ENCODE measurements around the gene HOXB2. TPM values are rescaled to one million over a fixed set of nuclear protein-coding genes. Genes with fewer than 3 reads are reported as not detected.

HOXB2 gene
- total RNA-seq, 1 donor from 2014 or later: 46.6 TPM

GRCh38 chr17:48528153-48528935, 16.6 kb downstream of the HOXB2 start:
- Mint-ChIP-seq H3K4me1 (peaks cover 87% of the 10 kb centered on the region), H3K27me3 (ENCODE audit: low read depth) (no peaks in the 10 kb centered on the region), H3K36me3 (no peaks in the 10 kb centered on the region), H3K4me3 (peak overlapping the region; percentile 70), H3K9me3 (no peaks in the 10 kb centered on the region), H3K27ac (peak overlapping the region; percentile 99)
- no peak for TF ChIP-seq CTCF (IDR thresholded peaks at IDR 0.05; ENCODE audit: unreplicated experiment)
- no peak for DNase-seq (ENCODE audit: low spot score in 2 of 2, unreplicated experiment in 2 of 2)

GRCh38 chr17:48527547-48527932, 17.4 kb downstream of the HOXB2 start:
- H3K4me3 Mint-ChIP-seq: peak overlapping the region; percentile 70

GRCh38 chr17:48526608-48527546, 18.0 kb downstream of the HOXB2 start:
- Mint-ChIP-seq H3K9me3 (no peaks in the 10 kb centered on the region), H3K36me3 (no peaks in the 10 kb centered on the region), H3K4me1 (peaks cover 90% of the 10 kb centered on the region), H3K27me3 (ENCODE audit: low read depth) (no peaks in the 10 kb centered on the region), H3K27ac (peak overlapping the region; percentile 99), H3K4me3 (peak overlapping the region; percentile 70)
- DNase-seq (ENCODE audit: low spot score in 2 of 2, unreplicated experiment in 2 of 2): no peak
- TF ChIP-seq CTCF (IDR thresholded peaks at IDR 0.05; ENCODE audit: unreplicated experiment): no peak

More at GRCh38 chr17:48527547-48527932, 17.4 kb downstream of the HOXB2 start:
- H3K27ac Mint-ChIP-seq: peak overlapping the region; percentile 99
- H3K9me3 Mint-ChIP-seq: no peaks in the 10 kb centered on the region
- H3K27me3 Mint-ChIP-seq (ENCODE audit: low read depth): no peaks in the 10 kb centered on the region
- peaks cover 89% of the 10 kb centered on the region for H3K4me1 Mint-ChIP-seq
- no peaks in the 10 kb centered on the region for H3K36me3 Mint-ChIP-seq
- TF ChIP-seq CTCF (IDR thresholded peaks at IDR 0.05; ENCODE audit: unreplicated experiment): no peak
- DNase-seq (ENCODE audit: low spot score in 2 of 2, unreplicated experiment in 2 of 2): no peak

GRCh38 chr17:48523010-48523409, 21.9 kb downstream of the HOXB2 start:
- Mint-ChIP-seq H3K9me3 (no peaks in the 10 kb centered on the region), H3K27me3 (ENCODE audit: low read depth) (no peaks in the 10 kb centered on the region), H3K27ac (peak overlapping the region; percentile 99), H3K4me3 (no peak overlapping the region), H3K36me3 (no peaks in the 10 kb centered on the region), H3K4me1 (peaks cover 74% of the 10 kb centered on the region)
- TF ChIP-seq CTCF (IDR thresholded peaks at IDR 0.05; ENCODE audit: unreplicated experiment): no peak
- no peak for DNase-seq (ENCODE audit: low spot score in 2 of 2, unreplicated experiment in 2 of 2)

GRCh38 chr17:48522031-48522653, 22.8 kb downstream of the HOXB2 start:
- peak overlapping the region; percentile 99 for H3K27ac Mint-ChIP-seq
- no peak for TF ChIP-seq CTCF (IDR thresholded peaks at IDR 0.05; ENCODE audit: unreplicated experiment)
- H3K4me1 Mint-ChIP-seq: peaks cover 73% of the 10 kb centered on the region
- peak in 1 of 2 experiments; percentile 67 for DNase-seq (ENCODE audit: low spot score in 2 of 2, unreplicated experiment in 2 of 2)
- no peaks in the 10 kb centered on the region for H3K27me3 Mint-ChIP-seq (ENCODE audit: low read depth)
- no peaks in the 10 kb centered on the region for H3K9me3 Mint-ChIP-seq
- no peaks in the 10 kb centered on the region for H3K36me3 Mint-ChIP-seq
- no peak overlapping the region for H3K4me3 Mint-ChIP-seq

All from mesothelial cell of epicardium (in vitro differentiated cells).